Hematopoietic multipotent progenitor cell treated with erythropoietin and hydrocortisone succinate and interleukin-3 and kit ligand, for 15 days (in vitro differentiated cells): ENCODE data around the gene FFAR2.

Experiments
- DNase-seq: peaks from one replicate; pipeline ENCODE4 v3.0.0-alpha.2; 2015; ENCODE audit warnings: low spot score

The FFAR2 gene

DNA sequence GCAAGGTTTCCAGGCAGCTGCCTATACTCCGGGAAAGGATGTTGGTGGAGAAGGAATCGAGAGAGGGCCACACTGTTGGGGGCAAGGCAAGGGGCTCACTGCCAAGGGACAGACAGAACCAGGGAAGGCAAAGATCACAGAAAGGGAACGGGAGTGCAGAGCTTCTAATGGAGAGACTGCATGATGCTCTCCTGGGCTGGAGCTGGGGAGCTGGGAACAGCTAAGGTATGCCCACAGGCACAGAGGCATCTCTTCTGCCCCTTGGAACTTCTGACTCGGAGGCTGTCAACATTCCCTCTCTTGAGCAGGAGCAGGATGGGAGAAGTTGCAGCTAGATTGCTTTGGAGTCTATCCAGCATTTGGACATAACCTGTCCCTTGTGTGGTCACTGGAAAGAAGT lies 22.4 kb upstream of the FFAR2 start:
- no peak for DNase-seq

- no peak for DNase-seq
Measured at GRCh38 chr19:35427187-35427586, 20.9 kb upstream of the FFAR2 start.

- no peak for DNase-seq
Measured at GRCh38 chr19:35429698-35430408, 18.2 kb upstream of the FFAR2 start.

GRCh38 chr19:35430409-35431144 lies 17.5 kb upstream of the FFAR2 start:
- no peak for DNase-seq

- DNase-seq = no peak
Measured at GRCh38 chr19:35431145-35431807, 16.8 kb upstream of the FFAR2 start.

DNA sequence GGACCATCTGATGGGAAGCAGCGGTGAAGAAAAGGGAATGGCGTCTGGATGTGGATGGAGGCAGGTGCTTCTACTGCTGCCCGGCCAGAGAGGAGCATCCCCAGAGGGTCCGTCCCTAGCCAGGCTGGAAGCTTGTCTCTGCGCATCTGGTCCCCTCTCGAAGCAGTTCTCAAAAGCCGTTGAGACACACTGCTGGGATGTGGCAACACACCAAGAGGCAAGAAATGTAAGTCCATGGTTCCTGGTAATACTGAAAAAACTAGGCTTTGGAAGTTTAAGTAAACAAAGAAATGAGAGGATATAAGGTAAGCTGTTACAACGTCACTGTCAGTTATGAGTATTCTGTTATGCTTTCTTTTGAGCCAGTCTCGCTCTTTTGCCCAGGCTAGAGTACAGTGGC lies 15.1 kb upstream of the FFAR2 start:
- no peak for DNase-seq

GRCh38 chr19:35433448-35433847 lies 14.6 kb upstream of the FFAR2 start:
- DNase-seq = no peak

DNA sequence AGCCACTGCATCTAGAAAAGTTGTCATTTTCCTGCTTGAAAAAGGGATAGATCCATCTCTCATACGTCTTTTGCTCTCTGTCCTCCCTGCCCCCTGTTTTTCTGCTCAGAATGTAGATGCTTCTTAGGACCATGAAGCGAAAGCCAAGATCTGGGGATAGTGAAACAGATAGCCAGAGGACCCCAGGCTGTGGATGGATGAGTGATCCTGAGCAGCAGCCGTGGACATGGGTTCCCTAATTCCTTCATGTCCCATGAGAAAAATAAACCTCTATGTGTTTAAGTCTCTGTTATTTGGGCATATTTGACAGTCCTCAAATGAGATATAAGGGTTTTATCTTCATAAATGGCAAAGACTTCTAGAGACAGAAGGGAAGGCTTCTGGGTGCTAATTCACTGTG lies 12.2 kb upstream of the FFAR2 start:
- no peak for DNase-seq

- DNase-seq = no peak
Measured at GRCh38 chr19:35436477-35437405, 11.3 kb upstream of the FFAR2 start.

GRCh38 chr19:35437406-35437951 lies 10.6 kb upstream of the FFAR2 start:
- no peak for DNase-seq

GRCh38 chr19:35438096-35438495 lies 10.0 kb upstream of the FFAR2 start:
- no peak for DNase-seq

- no peak for DNase-seq
Measured at GRCh38 chr19:35438527-35438926, 9.5 kb upstream of the FFAR2 start.

- no peak for DNase-seq
Measured at GRCh38 chr19:35439921-35440320, 8.1 kb upstream of the FFAR2 start.

GRCh38 chr19:35442091-35442490 lies 6.0 kb upstream of the FFAR2 start:
- DNase-seq = no peak

DNA sequence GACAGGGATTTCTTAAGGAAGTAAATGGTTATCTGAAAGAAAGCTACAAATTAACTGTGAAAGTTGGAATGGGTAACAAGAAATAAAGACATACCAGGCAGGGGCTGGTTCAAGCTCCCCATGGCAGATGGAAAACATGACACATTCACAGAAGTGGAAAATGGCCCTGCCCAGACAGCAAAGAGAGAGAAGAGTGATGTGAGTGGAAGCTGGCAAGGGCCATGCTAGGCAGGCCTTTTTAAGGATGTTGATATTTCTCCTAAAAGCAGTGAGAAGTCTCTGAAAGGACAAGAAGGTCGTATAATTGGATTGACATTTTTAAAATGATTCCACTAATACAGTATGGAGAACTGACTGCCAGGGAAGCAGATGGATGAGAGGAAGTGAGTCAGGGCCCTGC lies 3.3 kb upstream of the FFAR2 start:
- no peak for DNase-seq

GRCh38 chr19:35445826-35446593 lies 2.0 kb upstream of the FFAR2 start:
- no peak for DNase-seq

DNA sequence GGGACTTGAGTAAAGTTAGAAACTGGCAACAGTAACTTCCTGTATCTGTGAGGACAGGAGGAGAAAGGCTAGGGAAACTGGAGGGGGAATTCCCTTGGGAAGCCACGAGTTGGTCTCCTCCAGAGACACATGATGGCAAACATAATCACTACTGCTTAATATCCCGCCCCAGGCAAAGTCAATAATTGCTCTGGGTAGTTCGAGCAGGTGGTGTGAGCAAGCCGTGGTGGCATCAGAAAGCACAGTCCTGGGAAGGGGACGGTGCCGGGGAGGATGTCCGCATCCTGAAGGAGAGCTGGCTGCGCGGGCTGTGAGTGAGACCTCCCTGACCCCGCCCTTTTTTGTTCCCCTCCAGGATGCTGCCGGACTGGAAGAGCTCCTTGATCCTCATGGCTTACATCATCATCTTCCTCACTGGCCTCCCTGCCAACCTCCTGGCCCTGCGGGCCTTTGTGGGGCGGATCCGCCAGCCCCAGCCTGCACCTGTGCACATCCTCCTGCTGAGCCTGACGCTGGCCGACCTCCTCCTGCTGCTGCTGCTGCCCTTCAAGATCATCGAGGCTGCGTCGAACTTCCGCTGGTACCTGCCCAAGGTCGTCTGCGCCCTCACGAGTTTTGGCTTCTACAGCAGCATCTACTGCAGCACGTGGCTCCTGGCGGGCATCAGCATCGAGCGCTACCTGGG lies 1.4 kb downstream of the FFAR2 start:
- DNase-seq = no peak

DNA sequence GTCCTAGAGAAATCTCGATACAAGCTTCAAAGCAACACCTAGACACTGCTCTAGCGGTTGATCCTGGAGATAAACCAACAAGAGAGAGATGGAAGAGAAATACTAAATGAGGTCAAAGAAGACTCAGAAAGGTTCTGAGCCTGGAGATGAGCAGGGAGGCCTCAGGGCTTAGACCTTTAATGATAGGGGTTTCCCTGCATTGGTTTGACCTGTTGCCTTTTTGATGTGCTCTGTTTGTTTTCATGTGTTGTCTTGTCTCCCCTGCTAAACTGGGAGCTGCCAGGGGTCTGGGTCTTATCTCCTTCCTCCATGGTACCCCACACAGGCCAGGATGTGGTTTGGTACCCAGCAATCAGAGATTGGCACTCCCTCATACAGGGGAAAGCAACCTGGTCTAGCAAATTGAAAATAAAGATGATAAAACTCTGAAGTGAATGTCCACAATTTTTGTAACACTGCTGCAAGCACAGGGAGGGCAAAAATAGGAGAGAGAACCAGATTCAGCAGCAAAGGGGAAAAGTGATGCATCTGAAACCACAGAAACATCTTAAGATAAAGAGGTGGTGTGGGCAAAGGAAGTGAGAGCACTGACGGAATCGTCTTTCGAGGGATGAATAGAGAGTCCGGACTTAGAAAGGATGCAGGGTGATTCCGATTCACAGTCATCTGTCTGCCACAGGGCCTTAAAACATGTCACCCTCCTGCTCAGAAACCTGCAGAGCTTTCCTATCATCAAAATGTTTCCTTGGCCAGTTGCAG lies 3.5 kb downstream of the FFAR2 start:
- no peak for DNase-seq

DNA sequence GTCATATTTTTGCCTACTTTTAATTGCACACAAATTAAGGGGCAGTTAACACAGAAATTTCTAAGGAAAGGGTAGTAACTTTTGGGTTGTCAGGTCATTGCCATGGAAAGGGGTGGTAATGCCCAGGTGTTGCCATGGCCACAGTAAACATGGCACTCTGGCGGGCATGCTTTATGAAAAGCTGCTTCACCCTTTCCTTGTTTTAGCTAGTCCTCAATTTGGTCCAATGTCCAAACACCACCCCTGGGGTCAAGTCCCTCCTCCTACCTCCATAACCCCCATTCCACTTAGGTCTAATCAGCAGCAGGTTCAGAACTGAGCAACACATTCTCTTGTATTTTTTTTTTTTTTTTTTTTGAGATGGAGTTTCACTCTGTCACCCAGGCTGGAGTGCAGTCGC lies 6.6 kb downstream of the FFAR2 start:
- no peak for DNase-seq
